Islet precursor cell (in vitro differentiated cells): ENCODE measurements around the gene DNAJC25.
"Not testable (repeated sequence)": the region's sequence is repeated elsewhere in the genome, so short reads cannot be mapped to it uniquely, and the experiment has no call there.

Source experiments
- DNase-seq: peaks from one replicate; pipeline ENCODE4 v3.0.0-alpha.2; 2018

DNAJC25 gene

GRCh38 chr9:111631214-111631971 is at the start of gene DNAJC25:
DNAJC25 (plus strand) TSS chr9:111631334; CDS start chr9:111631408, 74 bp downstream.
- peak; percentile 100 for DNase-seq

DNA sequence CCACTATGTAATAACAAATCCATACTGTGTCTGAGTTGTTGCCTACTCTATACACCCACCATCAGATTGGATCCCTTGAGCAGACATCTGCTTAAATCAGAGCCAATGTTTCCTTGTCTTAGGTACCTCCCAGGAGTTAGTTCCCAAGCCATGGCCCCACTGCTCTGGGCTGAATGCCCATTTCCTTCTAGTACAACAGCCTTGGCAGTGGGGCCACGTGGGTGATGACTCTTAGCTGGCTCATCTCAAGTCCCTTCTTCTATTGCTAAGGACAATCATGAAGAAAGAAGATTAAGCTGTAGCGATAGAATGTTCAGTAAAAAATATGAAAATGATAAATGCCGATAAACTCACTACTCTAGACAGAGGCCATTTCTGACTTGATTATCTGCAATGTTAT is 48.2 kb upstream of the DNAJC25 start:
- DNase-seq: no peak

- no peak for DNase-seq
Measured at GRCh38 chr9:111586378-111586777, 44.8 kb upstream of the DNAJC25 start.

DNA sequence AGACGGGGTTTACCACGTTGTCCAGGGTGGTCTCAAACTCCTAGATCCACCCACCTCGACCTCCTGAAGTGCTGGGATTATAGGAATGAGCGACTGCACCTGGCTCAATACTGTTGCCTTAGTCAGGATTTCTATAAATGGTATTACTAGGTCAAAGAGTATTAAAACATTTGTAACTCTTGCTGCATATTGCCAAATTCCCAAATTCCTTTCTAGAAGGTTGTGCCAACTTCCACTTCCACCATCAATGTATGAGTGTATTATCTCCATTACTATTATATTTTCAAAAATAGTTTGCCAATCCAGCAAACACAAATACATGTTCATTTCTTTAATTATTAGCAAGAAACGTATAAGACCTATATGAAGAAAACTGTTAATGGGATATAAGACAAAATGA is 42.3 kb upstream of the DNAJC25 start:
- DNase-seq: no peak

- peak; percentile 77 for DNase-seq
Measured at GRCh38 chr9:111597852-111598732, 33.0 kb upstream of the DNAJC25 start.

GRCh38 chr9:111598733-111599091 is 32.4 kb upstream of the DNAJC25 start:
- no peak for DNase-seq

DNA sequence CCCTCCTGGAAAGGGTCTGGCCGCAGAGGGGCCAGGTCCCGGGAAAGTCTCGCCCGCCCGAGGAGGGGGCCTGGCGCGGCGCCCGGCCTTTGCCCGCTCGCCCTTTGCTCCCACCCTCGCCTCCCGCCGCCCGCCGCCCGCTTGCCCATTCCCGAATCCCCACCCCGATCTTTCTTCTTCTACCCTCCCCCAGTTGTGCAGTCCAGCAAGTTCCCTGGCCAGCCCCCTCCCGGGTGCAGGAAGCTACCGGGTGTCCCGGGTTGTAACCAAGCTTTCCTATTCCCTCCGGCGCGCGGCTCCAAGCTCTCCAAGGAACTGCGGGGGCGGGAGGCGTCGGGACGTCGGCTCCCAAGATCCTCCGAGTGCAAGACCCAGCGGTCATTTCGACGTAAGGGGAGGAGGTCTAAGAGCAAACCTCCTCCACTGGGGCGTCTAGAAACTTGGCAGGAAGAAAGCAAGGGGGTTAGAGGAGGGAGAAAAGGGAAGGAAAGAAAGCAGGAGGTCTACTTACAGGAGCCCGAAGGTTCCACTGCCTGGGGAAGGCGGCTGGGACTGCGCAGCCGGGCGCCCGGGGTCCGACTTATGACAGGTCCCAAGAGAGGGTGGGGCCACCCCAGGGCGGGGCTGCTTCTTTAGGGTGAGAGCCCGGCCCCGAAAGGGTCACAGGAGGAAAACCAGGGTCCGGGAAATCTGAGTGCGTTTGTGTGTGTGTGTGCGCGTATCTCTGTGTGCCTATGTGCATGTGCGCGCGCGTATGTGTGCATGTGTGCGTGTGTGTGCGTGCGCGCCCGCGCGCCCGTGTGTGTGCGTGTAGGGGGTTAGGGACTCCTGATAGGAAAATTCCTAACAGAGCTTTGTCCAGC is 31.8 kb upstream of the DNAJC25 start, which contains the start of gene PTGR1:
TSS of gene PTGR1 (minus strand) at position 556 of the 863 bp plus-strand sequence. CDS start 2,225 bp downstream, outside the sequence.
- peak; percentile 94 for DNase-seq

DNA sequence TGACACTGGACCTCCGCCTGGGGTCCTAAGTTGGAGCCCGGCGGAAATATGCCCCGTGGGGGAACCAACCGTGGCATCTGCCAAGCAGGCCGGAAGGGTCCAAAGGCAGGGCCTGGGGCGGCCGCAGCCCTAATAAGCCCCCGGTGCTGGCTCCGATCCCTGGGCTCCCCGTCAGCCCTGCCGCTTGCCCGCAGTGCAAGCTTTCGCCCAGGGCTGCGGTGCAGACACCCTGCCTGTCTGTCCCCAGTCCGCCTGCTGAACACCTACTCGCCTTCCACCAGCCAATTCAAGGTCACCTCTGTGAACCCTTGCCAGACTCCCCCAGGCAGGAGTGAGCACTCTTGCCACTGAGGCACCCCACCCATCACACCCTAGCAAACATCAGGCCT is 31.2 kb upstream of the DNAJC25 start:
- DNase-seq: peak; percentile 58

DNA sequence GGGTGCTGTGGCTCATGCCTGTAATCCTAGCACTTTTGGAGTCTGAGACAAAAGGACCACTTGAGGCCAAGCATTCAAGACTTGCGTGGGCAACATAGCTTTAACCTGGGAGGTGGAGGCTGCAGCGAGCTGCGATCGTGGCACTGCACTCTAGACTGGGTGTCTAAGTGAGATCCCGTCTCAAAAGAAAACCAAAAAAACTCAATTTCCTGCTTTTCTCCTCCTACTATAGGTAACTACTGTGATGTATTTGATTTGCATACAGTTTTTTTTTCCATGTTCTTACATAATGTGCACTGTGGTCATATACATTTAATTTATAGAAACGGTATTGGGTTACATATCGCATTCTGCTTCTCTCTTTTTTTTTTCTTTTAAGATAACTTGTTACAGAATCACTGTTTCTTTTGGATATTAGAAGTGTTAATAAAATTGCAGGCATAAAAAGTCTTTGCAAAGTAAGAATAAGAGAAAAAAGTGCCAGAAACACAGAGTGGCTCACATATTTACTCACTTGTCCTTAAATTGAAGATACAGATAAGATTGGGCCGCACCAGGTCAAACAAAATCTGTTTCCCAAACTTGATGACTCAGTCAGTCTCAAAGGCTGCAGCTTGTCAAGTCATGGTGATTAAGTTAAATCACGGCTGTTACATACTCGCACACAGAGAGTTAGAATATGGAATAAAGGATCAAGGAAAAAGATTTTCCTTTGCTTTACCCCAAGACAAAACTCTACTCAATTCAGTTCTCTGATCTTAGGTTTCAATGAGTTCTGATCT is 29.7 kb upstream of the DNAJC25 start:
- DNase-seq: no peak

DNA sequence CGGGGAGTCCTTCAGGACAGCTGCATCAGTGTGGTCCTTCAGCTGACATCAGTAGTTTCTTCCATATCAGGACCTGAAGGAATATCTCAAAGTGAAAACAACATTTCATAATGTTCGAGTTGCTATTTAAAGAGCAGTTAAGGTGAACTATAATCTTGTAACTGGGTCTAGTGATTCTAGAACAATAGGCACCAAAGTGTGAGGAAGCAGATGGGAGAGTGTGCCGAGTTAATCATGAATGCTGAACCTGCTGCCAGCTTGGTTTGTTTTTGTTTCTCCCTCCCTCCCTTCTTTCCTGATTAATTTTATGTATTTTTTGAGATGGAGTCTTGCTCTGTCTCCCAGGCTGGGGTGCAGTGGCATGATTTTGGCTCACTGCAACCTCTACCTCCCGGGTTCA is 28.1 kb upstream of the DNAJC25 start:
- DNase-seq: no peak

DNA sequence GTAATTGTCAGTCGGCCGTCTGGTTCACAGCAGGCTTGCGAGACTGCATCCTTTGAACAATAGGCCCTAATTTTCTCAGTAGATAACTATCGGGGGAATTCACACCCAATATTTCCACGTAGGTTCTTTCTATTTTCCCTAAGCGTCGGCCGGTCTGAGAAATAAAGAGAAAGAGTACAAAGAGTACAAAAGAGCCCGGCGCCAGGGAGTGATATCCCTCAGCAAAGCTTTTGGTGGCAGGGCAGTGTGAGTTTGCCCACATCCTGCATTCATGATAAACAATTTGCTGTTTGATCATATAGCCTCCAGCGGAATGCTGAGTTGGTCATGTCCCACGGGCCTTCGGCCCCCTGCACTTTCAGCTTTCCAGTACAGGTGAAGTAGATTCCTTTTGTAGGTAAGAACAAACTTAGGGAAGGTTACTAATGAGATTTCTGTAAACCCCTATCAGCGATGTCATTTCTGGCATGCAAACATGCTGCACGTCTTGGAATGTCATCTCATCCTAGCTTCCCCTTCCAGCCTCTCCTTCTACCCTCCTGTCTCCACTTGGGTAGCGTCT is 27.0 kb upstream of the DNAJC25 start:
- DNase-seq: no peak

GRCh38 chr9:111605041-111605559 is 26.0 kb upstream of the DNAJC25 start:
- no peak for DNase-seq

GRCh38 chr9:111610149-111610548 is 21.0 kb upstream of the DNAJC25 start:
- no peak for DNase-seq

- DNase-seq: no peak
Measured at GRCh38 chr9:111610845-111611244, 20.3 kb upstream of the DNAJC25 start.

DNA sequence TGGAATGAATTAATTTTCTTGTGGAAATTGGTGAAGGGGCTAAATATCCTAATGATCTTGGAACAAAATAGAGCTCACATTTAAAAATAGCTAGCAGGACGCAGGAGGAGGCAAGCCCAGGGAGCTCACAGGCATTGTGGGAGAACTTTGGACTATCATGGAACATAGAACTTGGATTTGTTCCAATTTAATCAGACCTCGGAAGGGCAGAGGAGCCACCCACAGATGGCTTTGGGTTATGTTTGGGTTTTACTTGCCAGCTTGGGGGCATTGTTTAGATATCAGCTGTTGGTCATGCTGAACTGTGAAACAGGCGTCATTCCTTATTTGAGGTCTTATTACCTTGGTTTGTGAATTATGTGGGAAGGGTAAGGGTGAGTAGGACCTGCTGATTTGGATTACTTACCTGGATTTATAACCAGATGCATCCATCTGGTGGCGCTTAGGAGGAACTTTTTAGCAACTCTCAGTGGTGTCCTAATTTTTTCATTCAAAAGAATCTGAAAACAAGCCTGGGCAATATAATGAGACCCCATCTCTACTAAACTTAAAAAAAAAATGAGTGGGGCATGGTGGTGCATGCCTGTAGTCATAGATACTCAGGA is 17.6 kb upstream of the DNAJC25 start:
- DNase-seq: no peak

DNA sequence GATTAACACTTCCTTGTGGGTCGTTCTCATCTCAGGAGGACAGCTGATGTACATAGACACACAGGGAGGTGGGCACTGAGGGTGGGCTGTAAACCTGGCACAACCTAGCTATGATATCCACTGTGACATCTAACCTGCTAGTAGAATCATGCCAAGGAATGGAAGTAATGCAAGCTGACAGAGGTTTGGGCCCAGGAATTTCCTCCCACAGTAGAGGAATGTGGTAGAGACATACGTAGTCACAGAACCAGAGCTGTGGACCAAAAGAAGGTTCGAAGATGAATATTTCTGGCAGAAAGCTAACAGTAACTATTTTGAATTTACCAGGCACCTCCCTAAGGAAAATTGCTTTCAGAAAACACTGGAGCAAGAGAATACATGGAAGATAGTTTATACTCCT is 15.2 kb upstream of the DNAJC25 start:
- no peak for DNase-seq

DNA sequence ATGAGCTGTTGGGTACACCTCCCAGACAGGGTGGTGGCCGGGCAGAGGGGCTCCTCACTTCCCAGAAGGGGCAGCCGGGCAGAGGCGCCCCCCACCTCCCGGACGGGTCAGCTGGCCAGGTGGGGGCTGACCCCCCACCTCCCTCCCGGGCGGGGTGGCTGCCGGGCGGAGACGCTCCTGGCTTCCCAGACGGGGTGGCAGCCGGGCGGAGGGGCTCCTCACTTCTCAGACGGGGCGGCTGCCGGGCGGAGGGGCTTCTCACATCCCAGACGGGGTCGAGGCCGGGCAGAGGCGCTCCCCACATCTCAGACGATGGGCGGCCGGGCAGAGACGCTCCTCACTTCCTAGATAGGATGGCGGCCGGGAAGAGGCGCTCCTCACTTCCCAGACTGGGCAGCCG is 13.8 kb upstream of the DNAJC25 start:
- not testable (repeated sequence) for DNase-seq

- DNase-seq: no peak
Measured at GRCh38 chr9:111621895-111622480, 9.1 kb upstream of the DNAJC25 start.

- no peak for DNase-seq
Measured at GRCh38 chr9:111622626-111623025, 8.5 kb upstream of the DNAJC25 start.

GRCh38 chr9:111627260-111627963 is 3.7 kb upstream of the DNAJC25 start:
- DNase-seq: no peak
